Measurements from ENCODE around the gene ENTPD6.

GRCh38 chr20:25191689-25192088 lies 3.8 kb upstream of the ENTPD6 start:
- no peak for TF ChIP-seq CTCF (tag by site-specific recombination; IDR thresholded peaks at IDR 0.05)
- TF ChIP-seq ZNF16 (tag by site-specific recombination; IDR thresholded peaks at IDR 0.05; ENCODE audit: low read depth), result no peak
- TF ChIP-seq ZNF549 (tag by site-specific recombination; IDR thresholded peaks at IDR 0.05), result no peak
- TF ChIP-seq, protein P1, sequence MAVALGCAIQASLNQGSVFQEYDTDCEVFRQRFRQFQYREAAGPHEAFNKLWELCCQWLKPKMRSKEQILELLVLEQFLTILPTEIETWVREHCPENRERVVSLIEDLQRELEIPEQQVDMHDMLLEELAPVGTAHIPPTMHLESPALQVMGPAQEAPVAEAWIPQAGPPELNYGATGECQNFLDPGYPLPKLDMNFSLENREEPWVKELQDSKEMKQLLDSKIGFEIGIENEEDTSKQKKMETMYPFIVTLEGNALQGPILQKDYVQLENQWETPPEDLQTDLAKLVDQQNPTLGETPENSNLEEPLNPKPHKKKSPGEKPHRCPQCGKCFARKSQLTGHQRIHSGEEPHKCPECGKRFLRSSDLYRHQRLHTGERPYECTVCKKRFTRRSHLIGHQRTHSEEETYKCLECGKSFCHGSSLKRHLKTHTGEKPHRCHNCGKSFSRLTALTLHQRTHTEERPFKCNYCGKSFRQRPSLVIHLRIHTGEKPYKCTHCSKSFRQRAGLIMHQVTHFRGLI (tag by site-specific recombination; IDR thresholded peaks at IDR 0.05), result no peak

All from HEK293 (cell line).